DMS79 (cell line): ENCODE results near the gene MANSC4.

Experiments
- DNase-seq: peaks from one replicate; lab custom pipeline; 2025; lab: John Stamatoyannopoulos, UW

The MANSC4 gene

DNA sequence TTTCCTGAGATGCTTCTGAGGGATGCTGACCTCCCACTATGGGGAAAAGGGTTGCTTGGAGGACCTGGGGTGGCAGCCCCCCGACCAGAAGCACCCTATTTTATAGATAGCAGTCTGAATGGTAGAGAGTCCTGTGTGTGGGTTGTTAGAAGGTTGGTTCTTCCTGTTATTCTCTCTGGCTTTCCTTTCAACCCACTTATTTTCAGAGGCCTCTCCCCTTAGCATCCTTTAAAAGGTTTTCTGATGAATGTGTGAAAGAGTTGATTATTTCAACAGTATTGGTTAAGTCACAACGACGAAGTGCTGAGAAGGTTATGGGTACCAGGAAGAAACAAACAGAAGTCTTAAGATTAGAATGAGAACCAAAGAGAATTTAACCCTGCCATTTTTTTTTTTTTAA lies 20.8 kb upstream of the MANSC4 start:
- DNase-seq: no peak

GRCh38 chr12:27797301-27798025 lies 17.4 kb upstream of the MANSC4 start:
- DNase-seq: no peak

GRCh38 chr12:27796128-27796527 lies 16.1 kb upstream of the MANSC4 start:
- no peak for DNase-seq

DNA sequence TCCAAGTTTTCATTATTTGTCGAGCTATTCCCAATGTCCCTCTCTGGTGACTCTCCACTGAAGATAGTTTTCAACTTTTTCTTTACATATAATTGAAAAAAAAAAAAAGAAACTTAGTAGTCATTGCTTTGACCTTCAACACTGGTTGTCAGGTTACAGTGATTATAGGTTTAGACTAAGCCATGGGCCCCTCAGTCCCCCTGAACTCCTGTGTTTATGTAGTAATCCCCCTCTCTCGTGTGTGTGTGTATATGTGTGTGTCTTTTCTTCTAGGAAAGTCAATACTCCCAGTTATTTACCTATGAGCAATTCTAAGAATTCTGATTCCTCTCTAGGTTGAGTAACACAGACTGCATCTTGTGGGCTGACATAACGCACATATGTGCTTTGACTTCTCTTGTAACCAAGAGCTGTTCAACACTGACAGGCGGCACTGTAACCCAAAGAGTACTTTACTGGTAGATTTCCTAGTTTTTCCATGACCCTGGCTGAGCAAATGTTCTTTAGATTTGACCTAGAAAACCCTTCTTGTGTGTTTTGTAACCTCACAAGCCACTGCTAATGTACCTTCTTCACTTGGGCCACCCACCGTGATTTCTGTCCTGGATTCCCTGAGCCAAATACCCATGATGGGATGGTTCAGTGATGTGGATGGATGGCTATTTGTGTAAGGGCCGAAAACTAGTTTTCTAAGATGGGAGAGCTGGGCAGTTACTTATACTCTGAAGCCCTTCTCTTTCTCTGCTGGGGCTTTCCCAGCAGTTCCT lies 15.0 kb upstream of the MANSC4 start:
- DNase-seq: no peak

- no peak for DNase-seq
Measured at GRCh38 chr12:27790179-27790578, 10.1 kb upstream of the MANSC4 start.

DNA sequence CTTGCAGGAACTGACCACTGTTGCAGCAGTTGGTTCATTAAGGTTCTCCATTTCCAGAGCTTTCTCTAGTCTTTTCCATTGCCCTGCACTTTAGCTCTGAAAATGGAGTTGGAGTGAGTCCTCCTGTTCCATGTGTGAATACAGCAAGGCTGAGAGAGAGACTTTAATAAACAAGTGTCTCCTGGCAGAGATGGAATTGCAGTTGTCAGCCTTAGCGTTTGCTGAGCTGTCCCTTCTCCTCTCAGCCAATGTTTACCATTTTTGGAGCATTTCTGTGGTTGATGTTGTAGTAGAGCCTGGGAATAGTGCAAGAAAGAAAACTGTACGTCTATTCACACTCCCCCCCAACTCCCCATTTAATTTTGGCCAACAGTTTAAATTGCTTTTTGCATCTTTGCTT lies 7.5 kb upstream of the MANSC4 start:
- DNase-seq: no peak

- DNase-seq: no peak
Measured at GRCh38 chr12:27785882-27786570, 6.0 kb upstream of the MANSC4 start.

- no peak for DNase-seq
Measured at GRCh38 chr12:27782481-27782880, 2.4 kb upstream of the MANSC4 start.

- DNase-seq: no peak
Measured at GRCh38 chr12:27781680-27782079, 1.6 kb upstream of the MANSC4 start.

- DNase-seq: peak; percentile 51
Measured at GRCh38 chr12:27780612-27781408, 774 bp upstream of the MANSC4 start.

GRCh38 chr12:27779416-27779919 lies 568 bp downstream of the MANSC4 start:
- DNase-seq: no peak

GRCh38 chr12:27778206-27778605 lies 1.8 kb downstream of the MANSC4 start:
- no peak for DNase-seq

DNA sequence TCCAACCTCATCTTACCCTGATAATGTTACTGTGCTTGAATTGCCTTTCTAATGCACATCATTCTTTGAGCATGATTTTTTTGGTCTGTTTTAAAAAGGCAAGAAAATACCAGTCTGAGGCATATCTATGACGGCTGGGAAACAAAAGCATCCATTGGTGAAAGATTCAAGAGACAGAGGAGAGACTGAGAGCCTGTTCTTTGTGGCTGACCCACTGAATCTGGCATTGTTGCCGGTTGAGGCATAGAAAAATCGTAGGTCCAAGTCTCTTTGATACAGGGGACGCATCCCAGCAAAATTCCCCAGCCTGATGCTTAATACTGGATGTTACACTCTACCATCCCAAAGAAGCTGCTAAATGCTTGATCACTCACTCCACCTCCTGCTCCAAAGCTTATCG lies 2.9 kb downstream of the MANSC4 start:
- no peak for DNase-seq

GRCh38 chr12:27772328-27773049 lies 7.5 kb downstream of the MANSC4 start:
- no peak for DNase-seq

DNA sequence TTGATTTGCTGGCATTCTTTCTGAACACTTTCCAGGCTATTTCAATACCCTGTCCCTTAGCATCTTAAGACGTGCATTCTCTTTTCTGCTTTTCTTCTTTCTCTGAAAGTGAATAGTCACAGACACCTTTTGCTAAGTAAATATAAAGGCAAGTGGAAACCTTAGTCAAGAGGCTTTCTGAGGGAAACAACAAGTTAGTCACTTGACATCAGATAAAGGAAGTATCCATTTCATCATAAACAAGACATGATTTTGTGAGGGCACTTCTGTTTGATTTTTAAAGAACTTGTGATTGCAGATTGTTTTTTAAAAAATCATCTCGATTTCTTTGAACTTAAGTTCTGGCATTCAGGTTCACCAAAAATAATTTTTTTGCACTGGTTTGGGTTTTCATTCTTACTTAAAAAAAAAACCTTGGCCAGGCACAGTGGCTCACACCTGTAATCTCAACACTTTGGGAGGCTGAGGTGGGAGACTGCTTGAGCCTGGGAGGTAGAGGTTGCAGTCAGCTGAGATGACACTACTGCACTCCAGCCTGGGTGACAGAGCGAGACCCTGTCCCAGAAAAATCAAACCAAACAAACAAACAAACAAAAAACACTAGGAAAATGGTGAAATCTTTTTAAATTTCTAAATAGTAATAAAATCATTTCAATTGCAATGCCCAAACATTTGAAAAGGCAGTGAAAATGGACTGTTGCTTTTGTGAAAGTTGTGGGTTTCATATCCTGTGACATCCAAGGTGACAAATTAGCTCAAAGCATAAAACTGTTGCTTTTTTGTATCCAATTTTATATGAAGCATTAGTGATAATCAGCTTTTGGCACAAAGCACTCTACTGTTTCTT lies 8.3 kb downstream of the MANSC4 start:
- no peak for DNase-seq

GRCh38 chr12:27769142-27769673 lies 10.8 kb downstream of the MANSC4 start:
- DNase-seq: no peak

DNA sequence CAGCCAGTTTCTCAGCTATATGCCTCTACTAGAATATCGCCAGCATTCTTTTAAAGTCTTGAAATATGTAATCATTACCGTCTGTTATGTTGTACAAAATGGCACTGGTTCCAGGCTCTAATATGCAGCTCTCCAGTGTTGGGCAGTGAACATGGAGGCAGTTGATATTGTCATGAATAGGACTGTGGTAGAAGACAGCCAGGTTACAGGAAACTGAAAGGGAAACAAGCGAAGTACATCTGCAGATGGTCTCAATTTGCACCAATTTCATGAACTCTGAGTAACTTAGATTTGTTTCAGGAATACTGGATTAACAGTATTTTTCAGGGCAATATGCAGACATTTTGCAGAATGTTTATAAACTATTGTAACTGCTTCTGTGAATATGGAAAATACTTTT lies 13.4 kb downstream of the MANSC4 start:
- no peak for DNase-seq

DNA sequence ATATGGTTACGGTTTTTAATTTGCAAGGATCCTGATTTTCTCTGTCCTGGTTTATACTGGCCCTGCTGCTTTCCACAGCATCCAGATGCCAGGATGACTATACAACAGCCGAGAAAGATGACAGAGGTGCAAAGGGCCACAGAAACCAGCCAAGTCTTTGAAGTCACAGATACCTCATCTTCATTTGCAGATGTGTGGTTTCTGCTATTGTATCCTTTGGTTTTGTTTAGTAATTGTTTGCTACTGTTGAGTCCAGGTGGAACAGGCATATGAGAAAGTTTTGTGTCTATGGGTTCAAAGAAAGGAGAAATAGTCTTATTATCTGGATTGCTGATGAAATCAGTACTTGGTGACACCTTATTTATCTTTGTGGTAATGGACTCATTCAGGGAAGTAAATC lies 17.3 kb downstream of the MANSC4 start:
- DNase-seq: no peak

DNA sequence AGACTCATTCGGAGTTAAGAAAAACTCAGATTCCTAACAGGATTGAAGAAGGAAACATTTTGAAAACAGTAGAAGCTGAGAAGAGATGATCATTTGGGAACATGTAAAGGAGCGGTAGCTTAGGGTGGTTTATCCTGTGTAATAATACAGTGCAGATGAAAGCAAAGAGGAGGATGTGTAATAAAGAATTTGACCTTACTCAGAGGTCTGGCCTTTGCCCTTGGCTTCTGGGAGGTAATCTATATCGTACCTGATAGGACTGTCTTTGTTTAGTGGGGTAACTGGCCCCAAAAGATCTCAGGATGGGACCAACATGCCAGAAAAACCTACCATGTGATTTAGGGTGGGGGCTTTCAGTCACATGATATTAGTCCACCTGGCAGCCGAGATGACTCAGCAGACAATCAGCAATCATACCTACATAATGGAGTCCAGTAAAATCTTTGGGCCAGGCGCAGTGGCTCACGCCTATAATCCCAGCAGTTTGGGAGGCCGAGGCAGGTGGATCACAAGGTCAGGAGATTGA lies 23.3 kb downstream of the MANSC4 start:
- no peak for DNase-seq

DNA sequence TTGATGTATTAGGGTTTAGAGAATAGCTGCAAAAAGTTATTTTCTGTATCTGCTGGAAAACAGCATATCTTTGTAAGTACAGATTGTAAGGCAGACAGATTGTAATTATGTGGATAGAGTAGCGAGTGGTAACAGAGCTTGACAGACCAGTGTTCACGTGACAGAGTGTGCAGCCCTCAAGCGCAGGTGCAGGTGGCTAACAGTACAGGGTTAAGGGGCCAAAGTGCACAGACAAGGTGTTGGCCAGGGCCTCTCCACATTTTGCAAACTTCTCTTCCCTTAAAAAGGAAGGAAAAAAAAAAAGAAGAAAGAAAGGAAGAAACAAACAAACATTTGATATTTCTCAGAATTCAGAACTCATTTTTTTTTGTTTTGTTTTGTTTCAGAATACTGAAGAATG lies 25.2 kb downstream of the MANSC4 start:
- DNase-seq: no peak
